K562 (cell line): ENCODE measurements around the gene PMVK. TPM values are rescaled to one million over a fixed set of nuclear protein-coding genes. Genes with fewer than 3 reads are reported as not detected.
A peak's percentile ranks its signal among the peaks of the same experiment; 100 is the strongest.

Experiments used
- KLF6 ChIP-seq: fragments of 250-450 bp; sonication (Bioruptor Pico); IDR thresholded peaks from 2 replicates; pipeline ENCODE4 v1.4.0; 2020; ENCODE audit warnings: mild to moderate bottlenecking, moderate library complexity, borderline replicate concordance
- NFIX ChIP-seq: fragments of 250-450 bp; sonication (Bioruptor Pico); IDR thresholded peaks from 2 replicates; pipeline ENCODE4 v1.4.0; 2020; ENCODE audit warnings: low read depth, mild to moderate bottlenecking, moderate library complexity
- PTBP1 ChIP-seq: fragments of 200-400 bp; formaldehyde crosslinking; IDR thresholded peaks from 2 replicates; pipeline ENCODE4 v1.6.1; 2017; ENCODE audit warnings: low read depth, low read length
- PTRF ChIP-seq: fragments of 450-650 bp; IDR thresholded peaks from 2 replicates; pipeline ENCODE4 v1.6.1; 2016; ENCODE audit warnings: mild to moderate bottlenecking, missing genetic modification characterization, missing compliant biosample characterization
- THRB ChIP-seq: fragments of 450-650 bp; formaldehyde crosslinking; conservative IDR thresholded peaks from 2 replicates; pipeline ENCODE4 v1.4.0; 2022; ENCODE audit warnings: mild to moderate bottlenecking, missing genetic modification characterization
- ZFP30 ChIP-seq: fragments of 250-450 bp; sonication (Bioruptor Pico); IDR thresholded peaks from 2 replicates; pipeline ENCODE4 v1.8.0; 2022; ENCODE audit warnings: moderate library complexity, mild to moderate bottlenecking, inconsistent platforms, borderline replicate concordance
- ZKSCAN8 ChIP-seq: fragments of 200-800 bp; sonication (Bioruptor generic); IDR thresholded peaks from 2 replicates; pipeline ENCODE4 v1.6.1; 2016; ENCODE audit warnings: missing genetic modification characterization, missing compliant biosample characterization
- ZNF79 ChIP-seq: fragments of 250-450 bp; sonication (Bioruptor Pico); IDR thresholded peaks from 2 replicates; pipeline ENCODE4 v1.4.0; 2020; ENCODE audit warnings: low read depth, mild to moderate bottlenecking, moderate library complexity
- polyA plus RNA-seq, 8 experiments: library from polyadenylated mRNA; depleted of rRNA in 4 of 8; stranded (reverse) in 5 of 8; unstranded in 3 of 8; fragments of >200 nt; fragmentation: Nextera tagmentation in 2 of 8; fragmentation: Illumina TruSeq in 1 of 8; extraction: Ambion mirVana in 2 of 8; extraction: Trizol in 1 of 8; gene quantifications; 2 replicates each; pipeline versions ENCODE4 v1.2.1 to v1.2.3, GENCODE V29; 2011 to 2014; ENCODE audit warnings: inconsistent platforms in 1 of 8, missing spikeins in 1 of 8
- total RNA-seq, 7 experiments: library from RNA; depleted of rRNA in 6 of 7; stranded (reverse); fragments of >200 nt in 6 of 7; fragmentation: Illumina TruSeq in 2 of 7; extraction: Trizol in 2 of 7; gene quantifications; 2 replicates each; pipeline versions ENCODE4 v1.2.1 to v1.2.3, GENCODE V29; 2011 to 2021; ENCODE audit warnings: low replicate concordance in 1 of 7
- TF ChIP-seq, protein P1 (sequence below): fragments of 250-450 bp; sonication (Bioruptor Pico); IDR thresholded peaks from 2 replicates; pipeline ENCODE4 v1.8.0; 2021; ENCODE audit warnings: moderate library complexity, mild to moderate bottlenecking, inconsistent platforms
- TF ChIP-seq, protein P2 (sequence below): fragments of 450-650 bp; IDR thresholded peaks from 2 replicates; pipeline ENCODE4 v1.6.1; 2017; ENCODE audit warnings: antibody characterized with exemption, mild to moderate bottlenecking
- TF ChIP-seq, protein P3 (sequence below): sonication (generic); formaldehyde crosslinking; IDR thresholded peaks from 2 replicates; pipeline ENCODE4 v1.8.0; 2022; ENCODE audit warnings: mild to moderate bottlenecking, missing genetic modification reagents, borderline replicate concordance
- TF ChIP-seq, protein P4 (sequence below): IDR thresholded peaks from 3 replicates; pipeline ENCODE4 v1.6.1; 2011; ENCODE audit warnings: borderline replicate concordance, mild to moderate bottlenecking; ENCODE audit not compliant: insufficient read length, insufficient read depth

PMVK gene
- total and polyA plus RNA-seq, 9 of the 15 experiments (the other 6 are each of a cell fraction or from before 2014, with no cell fraction given) = 1.1 to 15.3 (median 6.3) TPM

DNA sequence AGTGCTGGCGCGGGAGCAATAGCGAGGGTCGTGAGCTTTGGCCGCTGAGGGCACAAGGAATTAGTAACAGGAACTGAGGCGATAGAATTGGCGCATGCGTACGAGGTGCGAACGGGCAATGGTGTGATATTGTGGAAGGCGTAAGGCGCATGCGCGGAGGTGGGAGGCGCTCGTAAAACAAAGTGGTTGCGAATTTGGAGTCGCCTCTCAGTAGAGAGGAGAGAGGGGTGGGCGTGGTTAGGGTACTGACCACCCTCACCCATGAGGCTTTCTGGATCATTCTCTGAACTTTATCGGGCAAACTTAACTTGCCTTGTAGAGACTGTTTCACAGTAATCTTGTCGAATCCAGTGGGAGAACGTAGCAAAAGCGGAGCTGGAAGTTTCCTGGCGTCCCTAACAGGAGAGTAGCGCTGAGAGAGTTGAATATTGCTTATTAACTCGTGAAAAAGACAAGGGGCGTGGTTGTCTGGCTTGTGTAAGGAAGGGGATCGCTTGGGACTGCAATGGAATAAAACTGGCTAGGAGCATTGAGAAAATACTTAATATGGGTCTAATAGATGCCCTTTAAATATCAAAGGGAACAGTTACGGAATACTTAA lies 38.4 kb upstream of the PMVK start (continued):
- TF ChIP-seq, protein P1, sequence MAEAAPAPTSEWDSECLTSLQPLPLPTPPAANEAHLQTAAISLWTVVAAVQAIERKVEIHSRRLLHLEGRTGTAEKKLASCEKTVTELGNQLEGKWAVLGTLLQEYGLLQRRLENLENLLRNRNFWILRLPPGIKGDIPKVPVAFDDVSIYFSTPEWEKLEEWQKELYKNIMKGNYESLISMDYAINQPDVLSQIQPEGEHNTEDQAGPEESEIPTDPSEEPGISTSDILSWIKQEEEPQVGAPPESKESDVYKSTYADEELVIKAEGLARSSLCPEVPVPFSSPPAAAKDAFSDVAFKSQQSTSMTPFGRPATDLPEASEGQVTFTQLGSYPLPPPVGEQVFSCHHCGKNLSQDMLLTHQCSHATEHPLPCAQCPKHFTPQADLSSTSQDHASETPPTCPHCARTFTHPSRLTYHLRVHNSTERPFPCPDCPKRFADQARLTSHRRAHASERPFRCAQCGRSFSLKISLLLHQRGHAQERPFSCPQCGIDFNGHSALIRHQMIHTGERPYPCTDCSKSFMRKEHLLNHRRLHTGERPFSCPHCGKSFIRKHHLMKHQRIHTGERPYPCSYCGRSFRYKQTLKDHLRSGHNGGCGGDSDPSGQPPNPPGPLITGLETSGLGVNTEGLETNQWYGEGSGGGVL = no peak
- TF ChIP-seq ZNF79 (CRISPR knock-in tag) = no peak
- TF ChIP-seq, protein P2, sequence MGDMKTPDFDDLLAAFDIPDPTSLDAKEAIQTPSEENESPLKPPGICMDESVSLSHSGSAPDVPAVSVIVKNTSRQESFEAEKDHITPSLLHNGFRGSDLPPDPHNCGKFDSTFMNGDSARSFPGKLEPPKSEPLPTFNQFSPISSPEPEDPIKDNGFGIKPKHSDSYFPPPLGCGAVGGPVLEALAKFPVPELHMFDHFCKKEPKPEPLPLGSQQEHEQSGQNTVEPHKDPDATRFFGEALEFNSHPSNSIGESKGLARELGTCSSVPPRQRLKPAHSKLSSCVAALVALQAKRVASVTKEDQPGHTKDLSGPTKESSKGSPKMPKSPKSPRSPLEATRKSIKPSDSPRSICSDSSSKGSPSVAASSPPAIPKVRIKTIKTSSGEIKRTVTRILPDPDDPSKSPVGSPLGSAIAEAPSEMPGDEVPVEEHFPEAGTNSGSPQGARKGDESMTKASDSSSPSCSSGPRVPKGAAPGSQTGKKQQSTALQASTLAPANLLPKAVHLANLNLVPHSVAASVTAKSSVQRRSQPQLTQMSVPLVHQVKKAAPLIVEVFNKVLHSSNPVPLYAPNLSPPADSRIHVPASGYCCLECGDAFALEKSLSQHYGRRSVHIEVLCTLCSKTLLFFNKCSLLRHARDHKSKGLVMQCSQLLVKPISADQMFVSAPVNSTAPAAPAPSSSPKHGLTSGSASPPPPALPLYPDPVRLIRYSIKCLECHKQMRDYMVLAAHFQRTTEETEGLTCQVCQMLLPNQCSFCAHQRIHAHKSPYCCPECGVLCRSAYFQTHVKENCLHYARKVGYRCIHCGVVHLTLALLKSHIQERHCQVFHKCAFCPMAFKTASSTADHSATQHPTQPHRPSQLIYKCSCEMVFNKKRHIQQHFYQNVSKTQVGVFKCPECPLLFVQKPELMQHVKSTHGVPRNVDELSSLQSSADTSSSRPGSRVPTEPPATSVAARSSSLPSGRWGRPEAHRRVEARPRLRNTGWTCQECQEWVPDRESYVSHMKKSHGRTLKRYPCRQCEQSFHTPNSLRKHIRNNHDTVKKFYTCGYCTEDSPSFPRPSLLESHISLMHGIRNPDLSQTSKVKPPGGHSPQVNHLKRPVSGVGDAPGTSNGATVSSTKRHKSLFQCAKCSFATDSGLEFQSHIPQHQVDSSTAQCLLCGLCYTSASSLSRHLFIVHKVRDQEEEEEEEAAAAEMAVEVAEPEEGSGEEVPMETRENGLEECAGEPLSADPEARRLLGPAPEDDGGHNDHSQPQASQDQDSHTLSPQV = 0 out of 2 replicates have a peak, but pooled peaks have one; percentile 7
- TF ChIP-seq, protein P3, sequence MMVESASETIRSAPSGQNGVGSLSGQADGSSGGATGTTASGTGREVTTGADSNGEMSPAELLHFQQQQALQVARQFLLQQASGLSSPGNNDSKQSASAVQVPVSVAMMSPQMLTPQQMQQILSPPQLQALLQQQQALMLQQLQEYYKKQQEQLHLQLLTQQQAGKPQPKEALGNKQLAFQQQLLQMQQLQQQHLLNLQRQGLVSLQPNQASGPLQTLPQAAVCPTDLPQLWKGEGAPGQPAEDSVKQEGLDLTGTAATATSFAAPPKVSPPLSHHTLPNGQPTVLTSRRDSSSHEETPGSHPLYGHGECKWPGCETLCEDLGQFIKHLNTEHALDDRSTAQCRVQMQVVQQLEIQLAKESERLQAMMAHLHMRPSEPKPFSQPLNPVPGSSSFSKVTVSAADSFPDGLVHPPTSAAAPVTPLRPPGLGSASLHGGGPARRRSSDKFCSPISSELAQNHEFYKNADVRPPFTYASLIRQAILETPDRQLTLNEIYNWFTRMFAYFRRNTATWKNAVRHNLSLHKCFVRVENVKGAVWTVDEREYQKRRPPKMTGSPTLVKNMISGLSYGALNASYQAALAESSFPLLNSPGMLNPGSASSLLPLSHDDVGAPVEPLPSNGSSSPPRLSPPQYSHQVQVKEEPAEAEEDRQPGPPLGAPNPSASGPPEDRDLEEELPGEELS (CRISPR knock-in tag) = no peak
- TF ChIP-seq NFIX (CRISPR knock-in tag) = no peak
- TF ChIP-seq PTBP1 = no peak
- TF ChIP-seq KLF6 (CRISPR knock-in tag) = no peak
- TF ChIP-seq, protein P4, sequence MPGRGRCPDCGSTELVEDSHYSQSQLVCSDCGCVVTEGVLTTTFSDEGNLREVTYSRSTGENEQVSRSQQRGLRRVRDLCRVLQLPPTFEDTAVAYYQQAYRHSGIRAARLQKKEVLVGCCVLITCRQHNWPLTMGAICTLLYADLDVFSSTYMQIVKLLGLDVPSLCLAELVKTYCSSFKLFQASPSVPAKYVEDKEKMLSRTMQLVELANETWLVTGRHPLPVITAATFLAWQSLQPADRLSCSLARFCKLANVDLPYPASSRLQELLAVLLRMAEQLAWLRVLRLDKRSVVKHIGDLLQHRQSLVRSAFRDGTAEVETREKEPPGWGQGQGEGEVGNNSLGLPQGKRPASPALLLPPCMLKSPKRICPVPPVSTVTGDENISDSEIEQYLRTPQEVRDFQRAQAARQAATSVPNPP = no peak
- no peak for TF ChIP-seq THRB (CRISPR knock-in tag)
- no peak for TF ChIP-seq PTRF
- TF ChIP-seq ZFP30 = no peak
- no peak for TF ChIP-seq ZKSCAN8 (CRISPR knock-in tag)
